IPS DF 6.9 (cell line): Measurements from ENCODE around the gene SLC8A1.

Experiments
- DNase-seq: peaks from one replicate; pipeline ENCODE4 v3.0.0-alpha.2; 2013; ENCODE audit warnings: low read depth, low spot score
- H3K27ac ChIP-seq: one replicate; pipeline ENCODE4 v1.5.1; 2013; ENCODE audit warnings: low read length, control low read depth
- H3K27me3 ChIP-seq: 2 replicates; pipeline ENCODE4 v1.6.1; 2013; ENCODE audit warnings: mild to moderate bottlenecking, low read length; ENCODE audit not compliant: control insufficient read depth, insufficient read depth
- H3K36me3 ChIP-seq: 2 replicates; pipeline ENCODE4 v1.6.1; 2013; ENCODE audit warnings: low read length; ENCODE audit not compliant: control insufficient read depth, insufficient read depth
- H3K4me1 ChIP-seq: 2 replicates; pipeline ENCODE4 v1.6.1; 2013; ENCODE audit warnings: low read length; ENCODE audit not compliant: control insufficient read depth, insufficient read depth
- H3K4me3 ChIP-seq: 2 replicates; pipeline ENCODE4 v1.5.1; 2013; ENCODE audit warnings: mild to moderate bottlenecking, low read length
- H3K9me3 ChIP-seq: 2 replicates; pipeline ENCODE4 v1.6.1; 2013; ENCODE audit warnings: low read length, inconsistent platforms; ENCODE audit not compliant: control insufficient read depth, insufficient read depth
- WGBS: extraction: QIAGEN DNeasy Blood & Tissue Kit; methylation state at CpG from one replicate; pipeline ENCODE4 v1.1.7; 2013; ENCODE audit warnings: mixed read lengths, missing lambda C conversion rate; ENCODE audit not compliant: insufficient read length, insufficient coverage; 5-methylcytosine and 5-hydroxymethylcytosine counted together

The SLC8A1 gene

DNA sequence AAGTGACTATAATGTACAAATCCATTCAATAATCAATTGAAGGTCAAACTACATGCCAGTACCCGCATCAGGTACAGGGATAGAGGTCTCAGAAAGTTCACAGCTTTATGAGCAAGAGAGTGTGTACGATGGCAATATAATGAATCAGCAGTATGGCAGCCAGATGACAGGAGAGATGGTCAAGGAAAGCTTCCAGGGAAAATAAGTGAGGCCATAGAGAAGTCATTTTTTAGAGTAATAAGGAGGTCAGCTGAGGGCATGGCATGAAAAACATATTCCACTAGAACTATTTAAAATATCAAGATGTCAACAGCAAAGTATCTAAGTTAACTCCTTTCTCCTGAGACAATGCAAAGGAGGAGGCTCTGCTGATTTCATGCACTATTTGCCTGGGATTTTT, 108.0 kb downstream of the SLC8A1 start:
- DNase-seq = no peak
- Histone ChIP-seq H3K9me3 (no peaks in the 10 kb centered on the region), H3K36me3 (no peaks in the 10 kb centered on the region), H3K4me3 (no peak overlapping the region), H3K27me3 (no peaks in the 10 kb centered on the region), H3K27ac (no peak overlapping the region), H3K4me1 (no peaks in the 10 kb centered on the region)
- WGBS = no CpG with 5 or more reads among the region's 2 CpGs

GRCh38 chr2:40341198-40341597, 110.7 kb downstream of the SLC8A1 start:
- Histone ChIP-seq H3K27ac (no peak overlapping the region), H3K4me3 (no peak overlapping the region), H3K4me1 (no peaks in the 10 kb centered on the region), H3K9me3 (no peaks in the 10 kb centered on the region), H3K36me3 (no peaks in the 10 kb centered on the region), H3K27me3 (no peaks in the 10 kb centered on the region)
- no CpG with 5 or more reads among the region's 1 CpG for WGBS
- DNase-seq = no peak

GRCh38 chr2:40339026-40339425, 112.9 kb downstream of the SLC8A1 start:
- H3K36me3 ChIP-seq = no peaks in the 10 kb centered on the region
- no peak overlapping the region for H3K4me3 ChIP-seq
- H3K4me1 ChIP-seq = no peaks in the 10 kb centered on the region
- no peak for DNase-seq
- no peaks in the 10 kb centered on the region for H3K9me3 ChIP-seq
- no peaks in the 10 kb centered on the region for H3K27me3 ChIP-seq
- H3K27ac ChIP-seq = no peak overlapping the region
- no CpG with 5 or more reads among the region's 3 CpGs for WGBS

GRCh38 chr2:40332191-40332826, 119.6 kb downstream of the SLC8A1 start:
- H3K27ac ChIP-seq = no peak overlapping the region
- H3K27me3 ChIP-seq = no peaks in the 10 kb centered on the region
- no peak for DNase-seq
- H3K9me3 ChIP-seq = no peaks in the 10 kb centered on the region
- H3K4me3 ChIP-seq = no peak overlapping the region
- no peaks in the 10 kb centered on the region for H3K36me3 ChIP-seq
- WGBS = no CpG with 5 or more reads among the region's 7 CpGs
- no peaks in the 10 kb centered on the region for H3K4me1 ChIP-seq

GRCh38 chr2:40330096-40330495, 121.8 kb downstream of the SLC8A1 start:
- Histone ChIP-seq H3K4me3 (no peak overlapping the region), H3K4me1 (no peaks in the 10 kb centered on the region), H3K9me3 (no peaks in the 10 kb centered on the region), H3K36me3 (no peaks in the 10 kb centered on the region), H3K27me3 (no peaks in the 10 kb centered on the region), H3K27ac (no peak overlapping the region)
- no peak for DNase-seq
- no CpG with 5 or more reads among the region's 3 CpGs for WGBS

DNA sequence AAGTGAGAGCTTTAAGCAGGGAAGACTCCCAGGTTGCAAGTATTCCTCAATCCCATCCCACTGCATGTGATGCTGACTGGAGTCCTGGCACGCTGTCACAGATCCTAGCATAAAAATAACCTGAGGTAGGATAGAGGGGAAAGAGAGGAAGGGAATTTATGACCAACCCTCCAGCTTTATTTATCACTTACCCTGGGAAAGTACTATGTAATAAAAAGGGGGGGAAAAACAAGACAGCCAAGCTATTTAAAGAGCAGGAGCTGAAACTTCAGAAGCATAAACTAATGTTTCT, 122.2 kb downstream of the SLC8A1 start:
- H3K4me3 ChIP-seq = no peak overlapping the region
- WGBS = no CpG with 5 or more reads among the region's 1 CpG
- H3K27ac ChIP-seq = no peak overlapping the region
- H3K27me3 ChIP-seq = no peaks in the 10 kb centered on the region
- H3K4me1 ChIP-seq = no peaks in the 10 kb centered on the region
- H3K36me3 ChIP-seq = no peaks in the 10 kb centered on the region
- H3K9me3 ChIP-seq = no peaks in the 10 kb centered on the region
- no peak for DNase-seq

DNA sequence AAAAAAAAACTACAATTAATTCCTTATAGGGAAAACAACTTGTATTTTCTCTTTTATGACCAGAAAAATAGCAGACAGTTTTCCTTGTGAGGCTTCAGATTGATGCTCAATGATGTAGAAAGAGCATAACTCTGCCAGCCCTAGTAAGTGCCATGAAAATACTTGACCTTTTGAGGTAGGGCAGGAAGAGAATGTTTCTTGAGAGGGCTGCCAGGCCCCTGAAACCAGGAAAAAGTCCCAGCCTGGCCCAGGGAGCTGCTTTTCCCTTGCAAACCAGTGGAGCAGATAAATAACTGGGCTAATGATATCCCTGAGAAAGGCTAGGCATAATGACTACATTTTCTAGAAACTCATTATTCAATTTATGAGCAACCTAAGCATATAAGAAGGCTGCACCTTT, 126.8 kb downstream of the SLC8A1 start:
- no peaks in the 10 kb centered on the region for H3K36me3 ChIP-seq
- H3K4me3 ChIP-seq = no peak overlapping the region
- no peak overlapping the region for H3K27ac ChIP-seq
- no peaks in the 10 kb centered on the region for H3K9me3 ChIP-seq
- H3K27me3 ChIP-seq = no peaks in the 10 kb centered on the region
- DNase-seq = no peak
- no peaks in the 10 kb centered on the region for H3K4me1 ChIP-seq

GRCh38 chr2:40324656-40325055, 127.2 kb downstream of the SLC8A1 start:
- no peak for DNase-seq
- Histone ChIP-seq H3K4me1 (no peaks in the 10 kb centered on the region), H3K36me3 (no peaks in the 10 kb centered on the region), H3K27me3 (no peaks in the 10 kb centered on the region), H3K4me3 (no peak overlapping the region), H3K27ac (no peak overlapping the region), H3K9me3 (no peaks in the 10 kb centered on the region)
- WGBS = no CpG with 5 or more reads among the region's 1 CpG

- no CpG with 5 or more reads among the region's 2 CpGs for WGBS
- Histone ChIP-seq H3K4me3 (no peak overlapping the region), H3K27me3 (no peaks in the 10 kb centered on the region), H3K4me1 (no peaks in the 10 kb centered on the region), H3K27ac (no peak overlapping the region), H3K9me3 (no peaks in the 10 kb centered on the region), H3K36me3 (no peaks in the 10 kb centered on the region)
- no peak for DNase-seq
Measured at GRCh38 chr2:40321822-40322221, 130.1 kb downstream of the SLC8A1 start.

DNA sequence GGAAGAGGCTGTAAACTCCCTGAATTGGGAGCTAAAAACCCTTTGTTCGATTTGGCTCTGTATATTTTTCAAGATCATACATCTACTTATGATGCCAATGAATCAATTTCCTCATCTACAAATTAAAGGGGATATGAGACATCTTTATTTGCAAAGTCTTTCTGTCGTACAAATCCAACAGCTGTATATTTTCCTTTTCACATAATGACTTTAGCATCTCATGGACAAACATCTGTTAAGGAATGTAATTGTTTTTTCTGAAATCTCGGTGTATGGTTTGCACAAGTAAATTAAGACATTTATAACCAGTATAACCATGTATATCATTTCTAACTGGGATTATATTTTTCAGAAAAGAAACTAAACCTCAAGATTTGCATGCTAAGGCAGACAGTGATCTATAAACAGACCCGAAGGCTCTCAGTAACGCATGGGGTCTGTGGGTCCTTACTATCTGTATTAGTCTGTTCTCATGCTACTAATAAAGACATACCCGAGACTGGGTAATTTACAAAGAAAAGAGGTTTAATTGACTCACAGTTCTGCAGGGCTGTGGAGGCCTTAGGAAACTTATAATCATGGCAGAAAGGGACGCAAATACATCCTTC, 130.8 kb downstream of the SLC8A1 start:
- Histone ChIP-seq H3K4me1 (no peaks in the 10 kb centered on the region), H3K9me3 (no peaks in the 10 kb centered on the region), H3K4me3 (no peak overlapping the region), H3K36me3 (no peaks in the 10 kb centered on the region), H3K27me3 (no peaks in the 10 kb centered on the region), H3K27ac (no peak overlapping the region)
- WGBS = no CpG with 5 or more reads among the region's 7 CpGs
- no peak for DNase-seq

DNA sequence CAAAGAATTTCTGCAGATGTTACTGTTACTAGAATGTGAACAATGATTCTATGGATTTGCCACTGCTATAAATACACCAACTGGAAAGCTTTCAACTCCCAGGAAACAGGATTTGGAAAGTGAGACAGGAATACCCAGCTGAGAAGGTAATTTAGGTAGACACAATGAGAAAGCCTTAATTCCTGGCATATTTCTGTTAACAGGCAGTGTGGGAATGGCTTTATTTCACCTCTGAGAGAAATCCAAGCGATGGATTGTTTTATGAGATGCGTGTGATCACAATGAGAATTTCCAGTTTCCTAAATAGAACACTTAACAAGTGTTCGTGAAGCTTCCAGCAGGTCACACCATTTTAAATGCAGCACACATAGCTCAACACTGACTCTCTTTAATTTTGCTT, 133.0 kb downstream of the SLC8A1 start:
- Histone ChIP-seq H3K27ac (no peak overlapping the region), H3K36me3 (no peaks in the 10 kb centered on the region), H3K4me3 (no peak overlapping the region), H3K4me1 (no peaks in the 10 kb centered on the region), H3K27me3 (no peaks in the 10 kb centered on the region), H3K9me3 (no peaks in the 10 kb centered on the region)
- DNase-seq = no peak
- no CpG with 5 or more reads among the region's 3 CpGs for WGBS
